ENCODE data around the gene TESK1.
"Not testable (repeated sequence)": the region's sequence is repeated elsewhere in the genome, so short reads cannot be mapped to it uniquely, and the experiment has no call there.

DNA sequence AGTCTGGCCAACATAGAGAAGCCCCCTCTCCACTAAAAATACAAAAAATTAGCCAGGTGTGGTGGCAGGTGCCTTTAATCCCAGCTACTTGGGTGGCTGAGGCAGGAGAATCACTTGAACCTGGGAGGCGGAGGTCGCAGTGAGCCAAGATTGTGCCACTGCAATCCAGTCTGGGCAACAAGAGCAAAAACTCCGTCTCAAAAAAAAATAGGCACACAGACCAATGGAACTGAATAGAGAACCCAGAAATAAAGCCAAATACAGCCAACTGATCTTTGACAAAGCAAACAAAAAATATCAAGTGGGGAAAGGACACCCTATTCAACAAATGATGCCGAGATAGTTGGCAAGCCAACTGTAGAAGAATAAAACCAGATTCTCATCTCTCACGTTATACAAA is 16.6 kb upstream of the TESK1 start:
- TF ChIP-seq, protein P1, sequence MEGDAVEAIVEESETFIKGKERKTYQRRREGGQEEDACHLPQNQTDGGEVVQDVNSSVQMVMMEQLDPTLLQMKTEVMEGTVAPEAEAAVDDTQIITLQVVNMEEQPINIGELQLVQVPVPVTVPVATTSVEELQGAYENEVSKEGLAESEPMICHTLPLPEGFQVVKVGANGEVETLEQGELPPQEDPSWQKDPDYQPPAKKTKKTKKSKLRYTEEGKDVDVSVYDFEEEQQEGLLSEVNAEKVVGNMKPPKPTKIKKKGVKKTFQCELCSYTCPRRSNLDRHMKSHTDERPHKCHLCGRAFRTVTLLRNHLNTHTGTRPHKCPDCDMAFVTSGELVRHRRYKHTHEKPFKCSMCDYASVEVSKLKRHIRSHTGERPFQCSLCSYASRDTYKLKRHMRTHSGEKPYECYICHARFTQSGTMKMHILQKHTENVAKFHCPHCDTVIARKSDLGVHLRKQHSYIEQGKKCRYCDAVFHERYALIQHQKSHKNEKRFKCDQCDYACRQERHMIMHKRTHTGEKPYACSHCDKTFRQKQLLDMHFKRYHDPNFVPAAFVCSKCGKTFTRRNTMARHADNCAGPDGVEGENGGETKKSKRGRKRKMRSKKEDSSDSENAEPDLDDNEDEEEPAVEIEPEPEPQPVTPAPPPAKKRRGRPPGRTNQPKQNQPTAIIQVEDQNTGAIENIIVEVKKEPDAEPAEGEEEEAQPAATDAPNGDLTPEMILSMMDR (IDR thresholded peaks at IDR 0.05): not testable (repeated sequence)
- not testable (repeated sequence) for TF ChIP-seq EP300 (IDR thresholded peaks at IDR 0.05)

All from upper lobe of left lung (tissue), 4 donors.